Body of pancreas (tissue), 4 donors: Measurements from ENCODE around the gene VPS39. TPM values are rescaled to one million over a fixed set of nuclear protein-coding genes. Genes with fewer than 3 reads are reported as not detected.

Experiments
- ATAC-seq: fragments of 150-250 bp; one replicate; pipeline ENCODE4 v1.9.1; 2016
- DNase-seq, 4 donors: peaks; one replicate each; pipeline ENCODE4 v3.0.0-alpha.2; 2019
- H3K27ac ChIP-seq, 4 donors: fragments of 200-600 bp; sonication (generic); 1 replicate in 3 of 4; 2 replicates in 1 of 4; pipeline versions ENCODE4 v1.5.1 to v1.6.1; 2016 to 2019; ENCODE audit warnings: mild to moderate bottlenecking in 1 of 4, mixed read lengths in 1 of 4, moderate library complexity in 1 of 4
- H3K27me3 ChIP-seq, 2 donors: fragments of 200-600 bp; sonication (generic); one replicate each; pipeline ENCODE4 v1.6.0; 2016; ENCODE audit warnings: mild to moderate bottlenecking in 1 of 2
- H3K36me3 ChIP-seq, 2 donors: fragments of 200-600 bp; sonication (generic); replicated peaks in 1 of 2; 2 replicates each; pipeline ENCODE4 v1.5.1; 2016; ENCODE audit warnings: low read depth in 2 of 2; ENCODE audit not compliant: insufficient read depth in 1 of 2
- H3K4me1 ChIP-seq: fragments of 200-600 bp; sonication (generic); one replicate; pipeline ENCODE4 v1.6.0; 2016
- H3K4me3 ChIP-seq, 2 donors: fragments of 200-600 bp; sonication (generic); 1 replicate in 1 of 2; 2 replicates in 1 of 2; pipeline ENCODE4 v1.5.1; 2016 to 2019
- H3K9me3 ChIP-seq, 3 donors: fragments of 200-600 bp; sonication (generic); 1 replicate in 2 of 3; 2 replicates in 1 of 3; pipeline ENCODE4 v1.5.1; 2016
- CTCF ChIP-seq, 7 experiments: fragments of 450-650 bp in 4 of 7; fragments of 200-600 bp in 3 of 7; sonication (generic) in 3 of 7; IDR thresholded peaks; one replicate each; pipeline ENCODE4 v1.5.1; 2016 to 2019; ENCODE audit warnings: antibody characterized with exemption in 7 of 7
- POLR2A ChIP-seq, 3 donors: fragments of 450-650 bp; IDR thresholded peaks; one replicate each; pipeline ENCODE4 v1.6.1; 2016; ENCODE audit warnings: antibody characterized with exemption in 3 of 3, mild to moderate bottlenecking in 2 of 3
- WGBS, 2 donors: methylation state at CpG; one replicate each; pipeline ENCODE4 v1.1.5; 2017; 5-methylcytosine and 5-hydroxymethylcytosine counted together
- intact Hi-C: fragments of 100-400 bp; cut with DNase I; formaldehyde crosslinking; loops from one replicate; pipeline ENCODE4 v1.15.1; 2023
- total RNA-seq, 2 donors: library from RNA; depleted of rRNA; stranded (reverse); fragments of >200 nt; gene quantifications; one replicate each; pipeline ENCODE4 v1.1.0, GENCODE V29; 2016

VPS39 gene
- total RNA-seq, 2 donors from 2014 or later, result 48.5 to 133 TPM

GRCh38 chr15:42129364-42129763, 78.7 kb downstream of the VPS39 start:
- no peak for DNase-seq
- no peak overlapping the region for H3K4me3 ChIP-seq
- no peaks in the 10 kb centered on the region for H3K27me3 ChIP-seq
- H3K36me3 ChIP-seq, result no peaks in the 10 kb centered on the region
- H3K9me3 ChIP-seq, result no peaks in the 10 kb centered on the region
- TF ChIP-seq CTCF (IDR thresholded peaks at IDR 0.05) (no peak), POLR2A (IDR thresholded peaks at IDR 0.05) (no peak)
- no peaks in the 10 kb centered on the region for H3K4me1 ChIP-seq
- intact Hi-C loops, result no loop called here
- no peak for ATAC-seq
- no peak overlapping the region for H3K27ac ChIP-seq
- WGBS, 2 donors, result 75 to 77% methylated on average over 2 of the region's 2 CpGs

GRCh38 chr15:42128476-42128875, 79.6 kb downstream of the VPS39 start:
- Histone ChIP-seq H3K9me3 (no peaks in the 10 kb centered on the region), H3K27me3 (no peaks in the 10 kb centered on the region), H3K4me1 (no peaks in the 10 kb centered on the region), H3K27ac (no peak overlapping the region), H3K4me3 (no peak overlapping the region), H3K36me3 (no peaks in the 10 kb centered on the region)
- WGBS, 2 donors, result 52 to 76% methylated on average over 6 of the region's 6 CpGs
- TF ChIP-seq CTCF (IDR thresholded peaks at IDR 0.05) (no peak), POLR2A (IDR thresholded peaks at IDR 0.05) (no peak)
- ATAC-seq (no peak), DNase-seq (no peak)
- intact Hi-C loops, result no loop called here

- 86 to 90% methylated on average over 3 of the region's 3 CpGs for WGBS, 2 donors
- Histone ChIP-seq H3K9me3 (no peaks in the 10 kb centered on the region), H3K36me3 (no peaks in the 10 kb centered on the region), H3K4me3 (no peak overlapping the region), H3K4me1 (peaks cover 10% of the 10 kb centered on the region), H3K27me3 (no peaks in the 10 kb centered on the region), H3K27ac (no peak overlapping the region)
- intact Hi-C loops, result no loop called here
- DNase-seq (no peak), ATAC-seq (no peak)
- no peak for TF ChIP-seq CTCF (IDR thresholded peaks at IDR 0.05)
- TF ChIP-seq POLR2A (IDR thresholded peaks at IDR 0.05), result no peak
These were observed 84.6 kb downstream of the VPS39 start for GRCh38 chr15:42123546-42123945.

GRCh38 chr15:42121682-42122081, 86.4 kb downstream of the VPS39 start:
- Histone ChIP-seq H3K27me3 (no peaks in the 10 kb centered on the region), H3K4me1 (peaks cover 13% of the 10 kb centered on the region), H3K9me3 (no peaks in the 10 kb centered on the region), H3K4me3 (no peak overlapping the region), H3K27ac (no peak overlapping the region), H3K36me3 (no peaks in the 10 kb centered on the region)
- TF ChIP-seq POLR2A (IDR thresholded peaks at IDR 0.05), result no peak
- no peak for TF ChIP-seq CTCF (IDR thresholded peaks at IDR 0.05)
- ATAC-seq (no peak), DNase-seq (no peak)
- 46% methylated on average over 2 of the region's 2 CpGs; no CpG with 5 or more reads in 1 of the 2 donors for WGBS, 2 donors
- intact Hi-C loops, result no loop called here

- intact Hi-C loops, result no loop called here
- WGBS, 2 donors, result 79 to 85% methylated on average over 6 of the region's 6 CpGs
These were observed 87.1 kb downstream of the VPS39 start for GRCh38 chr15:42121021-42121420.

More at GRCh38 chr15:42121021-42121420, 87.1 kb downstream of the VPS39 start:
- peaks cover 13% of the 10 kb centered on the region for H3K4me1 ChIP-seq
- H3K4me3 ChIP-seq, result no peak overlapping the region
- ATAC-seq, result no peak
- no peak for DNase-seq
- TF ChIP-seq POLR2A (IDR thresholded peaks at IDR 0.05) (no peak), CTCF (IDR thresholded peaks at IDR 0.05) (no peak)
- no peaks in the 10 kb centered on the region for H3K36me3 ChIP-seq
- no peaks in the 10 kb centered on the region for H3K27me3 ChIP-seq
- H3K27ac ChIP-seq, result no peak overlapping the region
- no peaks in the 10 kb centered on the region for H3K9me3 ChIP-seq
